H9 (cell line): ENCODE results near the gene SHROOM1. TPM values are rescaled to one million over a fixed set of nuclear protein-coding genes. Genes with fewer than 3 reads are reported as not detected.

Experiments
- DNase-seq: peaks from one replicate; pipeline ENCODE4 v3.0.0-alpha.2; 2017
- H2AFZ ChIP-seq: one replicate; pipeline ENCODE4 v1.6.1; 2013; ENCODE audit warnings: mild to moderate bottlenecking, low read length, control low read depth, moderate library complexity
- H2AK5ac ChIP-seq: 2 replicates; pipeline ENCODE4 v1.6.1; 2013; ENCODE audit warnings: low read length, control low read depth, mixed read lengths; ENCODE audit not compliant: insufficient read length
- H2BK120ac ChIP-seq: one replicate; pipeline ENCODE4 v1.6.1; 2013; ENCODE audit warnings: low read depth, mild to moderate bottlenecking, low read length, control low read depth, inconsistent platforms; ENCODE audit not compliant: poor library complexity, severe bottlenecking
- H2BK12ac ChIP-seq: 2 replicates; pipeline ENCODE4 v1.6.1; 2013; ENCODE audit warnings: low read length, control low read depth, mixed read lengths, low read depth; ENCODE audit not compliant: insufficient read length
- H2BK15ac ChIP-seq: 2 replicates; pipeline ENCODE4 v1.6.1; 2013; ENCODE audit warnings: low read depth, low read length, control low read depth
- H2BK20ac ChIP-seq: one replicate; pipeline ENCODE4 v1.6.1; 2013; ENCODE audit warnings: low read depth, mild to moderate bottlenecking, low read length, control low read depth, inconsistent platforms; ENCODE audit not compliant: poor library complexity, severe bottlenecking
- H2BK5ac ChIP-seq: 2 replicates; pipeline ENCODE4 v1.6.1; 2013; ENCODE audit warnings: low read length, control low read depth, mixed read lengths; ENCODE audit not compliant: insufficient read length
- H3K14ac ChIP-seq: 2 replicates; pipeline ENCODE4 v1.6.1; 2013; ENCODE audit warnings: low read length, control low read depth; ENCODE audit not compliant: insufficient read depth
- H3K18ac ChIP-seq: 2 replicates; pipeline ENCODE4 v1.6.1; 2013; ENCODE audit warnings: low read depth, mild to moderate bottlenecking, mixed read lengths, low read length, control low read depth; ENCODE audit not compliant: insufficient read length
- H3K23ac ChIP-seq: 2 replicates; pipeline ENCODE4 v1.6.1; 2013; ENCODE audit warnings: low read length, control low read depth, mixed read lengths, low read depth; ENCODE audit not compliant: insufficient read length
- H3K23me2 ChIP-seq: 2 replicates; pipeline ENCODE4 v1.6.1; 2013; ENCODE audit warnings: low read depth, mild to moderate bottlenecking, mixed read lengths, low read length, control low read depth; ENCODE audit not compliant: insufficient read length, poor library complexity, severe bottlenecking
- H3K27ac ChIP-seq: 2 replicates; pipeline ENCODE4 v1.5.1; 2013; ENCODE audit warnings: low read length, control low read depth, mixed read lengths, low read depth; ENCODE audit not compliant: insufficient read length
- H3K27me3 ChIP-seq: 2 replicates; pipeline ENCODE4 v1.6.1; 2013; ENCODE audit warnings: low read length, control low read depth, inconsistent platforms; ENCODE audit not compliant: insufficient read depth
- H3K4ac ChIP-seq: 2 replicates; pipeline ENCODE4 v1.6.1; 2013; ENCODE audit warnings: low read depth, mild to moderate bottlenecking, control low read depth, inconsistent platforms, low read length, moderate library complexity
- H3K4me1 ChIP-seq: 2 replicates; pipeline ENCODE4 v1.6.1; 2013; ENCODE audit warnings: low read length, control low read depth, inconsistent platforms; ENCODE audit not compliant: insufficient read depth
- H3K4me2 ChIP-seq: 2 replicates; pipeline ENCODE4 v1.6.1; 2013; ENCODE audit warnings: low read length, control low read depth, mixed read lengths; ENCODE audit not compliant: insufficient read length, insufficient read depth
- H3K56ac ChIP-seq: 2 replicates; pipeline ENCODE4 v1.6.1; 2013; ENCODE audit warnings: low read depth, mild to moderate bottlenecking, mixed read lengths, low read length, control low read depth; ENCODE audit not compliant: insufficient read length
- H3K79me1 ChIP-seq: 2 replicates; pipeline ENCODE4 v1.6.1; 2013; ENCODE audit warnings: low read depth, mild to moderate bottlenecking, moderate library complexity, low read length, control low read depth, inconsistent platforms; ENCODE audit not compliant: insufficient read depth, poor library complexity, severe bottlenecking
- H3K79me2 ChIP-seq: 2 replicates; pipeline ENCODE4 v1.6.1; 2013; ENCODE audit warnings: low read length, control low read depth, inconsistent platforms; ENCODE audit not compliant: insufficient read depth
- H3K9ac ChIP-seq: 2 replicates; pipeline ENCODE4 v1.6.1; 2013; ENCODE audit warnings: low read length, control low read depth, mixed read lengths; ENCODE audit not compliant: insufficient read length; ENCODE audit errors: extremely low read depth
- H3K9me3 ChIP-seq: one replicate; pipeline ENCODE4 v1.6.1; 2013; ENCODE audit warnings: low read depth, low read length, inconsistent platforms; ENCODE audit not compliant: control insufficient read depth
- H3T11ph ChIP-seq: one replicate; pipeline ENCODE4 v1.6.1; 2013; ENCODE audit warnings: mild to moderate bottlenecking, low read length, control low read depth, inconsistent platforms
- H4K20me1 ChIP-seq: one replicate; pipeline ENCODE4 v1.6.1; 2013; ENCODE audit not compliant: control insufficient read depth, insufficient read length, insufficient read depth
- H4K5ac ChIP-seq: 2 replicates; pipeline ENCODE4 v1.6.1; 2013; ENCODE audit warnings: low read depth, mild to moderate bottlenecking, mixed read lengths, low read length, control low read depth; ENCODE audit not compliant: insufficient read length
- H4K8ac ChIP-seq: replicated peaks from 2 replicates; pipeline ENCODE4 v1.6.1; 2013; ENCODE audit warnings: low read length, control low read depth, mixed read lengths, low read depth; ENCODE audit not compliant: insufficient read length
- H4K91ac ChIP-seq: 2 replicates; pipeline ENCODE4 v1.6.1; 2013; ENCODE audit warnings: low read depth, mild to moderate bottlenecking, moderate library complexity, mixed read lengths, low read length, control low read depth; ENCODE audit not compliant: insufficient read length
- H3K27ac Mint-ChIP-seq, 3 experiments: 2 replicates in 2 of 3; 3 replicates in 1 of 3; pipeline ENCODE4 v1.8.0; 2020 to 2021; ENCODE audit warnings: mixed read lengths in 3 of 3, mild to moderate bottlenecking in 1 of 3, moderate library complexity in 1 of 3
- H3K27me3 Mint-ChIP-seq: 2 replicates; pipeline ENCODE4 v1.8.0; 2021; ENCODE audit warnings: low read depth, mild to moderate bottlenecking, moderate library complexity, mixed read lengths
- H3K36me3 Mint-ChIP-seq, 3 experiments: 2 replicates in 2 of 3; 3 replicates in 1 of 3; pipeline ENCODE4 v1.8.0; 2020 to 2021; ENCODE audit warnings: low read depth in 3 of 3, mixed read lengths in 3 of 3; ENCODE audit not compliant: insufficient read depth in 1 of 3
- H3K4me1 Mint-ChIP-seq, 2 experiments: 2 replicates each; pipeline ENCODE4 v1.8.0; 2020; ENCODE audit warnings: mixed read lengths in 2 of 2
- H3K4me3 Mint-ChIP-seq, 2 experiments: 2 replicates in 1 of 2; 3 replicates in 1 of 2; pipeline ENCODE4 v1.8.0; 2020 to 2021; ENCODE audit warnings: mild to moderate bottlenecking in 2 of 2, mixed read lengths in 2 of 2, moderate library complexity in 1 of 2
- H3K9me3 Mint-ChIP-seq, 2 experiments: 2 replicates in 1 of 2; 3 replicates in 1 of 2; pipeline ENCODE4 v1.8.0; 2020; ENCODE audit warnings: mild to moderate bottlenecking in 2 of 2, mixed read lengths in 2 of 2, moderate library complexity in 1 of 2
- CTCF ChIP-seq: fragments of 200-600 bp; sonication (generic); conservative IDR thresholded peaks from 3 replicates; pipeline ENCODE4 v1.8.0; 2021; ENCODE audit warnings: antibody characterized with exemption, mild to moderate bottlenecking
- WGBS: extraction: QIAGEN DNeasy Blood & Tissue Kit; methylation state at CpG from one replicate; pipeline ENCODE4 v1.1.7; 2013; ENCODE audit warnings: missing lambda C conversion rate, low lambda C conversion rate, mixed read lengths; ENCODE audit not compliant: insufficient read length; ENCODE audit errors: extremely low coverage; 5-methylcytosine and 5-hydroxymethylcytosine counted together
- total RNA-seq: library from RNA; stranded (reverse); gene quantifications from 2 replicates; pipeline ENCODE4 v1.2.1, GENCODE V29; 2021

SHROOM1 gene
- total RNA-seq, 1 experiment from 2014 or later = 7.0 TPM

- Histone ChIP-seq H3K27me3 (no peaks in the 10 kb centered on the region), H3K9ac (peak overlapping the region; percentile 23), H3K18ac (peak overlapping the region; percentile 8), H3K4me2 (peak overlapping the region; percentile 28), H3K4me1 (peaks cover 5% of the 10 kb centered on the region; the same call in 1 of the 2 replicates), H4K20me1 (no peaks in the 10 kb centered on the region), H2BK12ac (no peak overlapping the region), H3K79me2 (peaks cover 3% of the 10 kb centered on the region; the same call in 1 of the 2 replicates), H2BK20ac (no peak overlapping the region), H3K9me3 (no peaks in the 10 kb centered on the region), H4K8ac (no peak overlapping the region), H3K14ac (peak overlapping the region; percentile 55; the same call in 1 of the 2 replicates), H3K27ac (no peak overlapping the region), H2BK120ac (no peak overlapping the region), H2BK5ac (no peak overlapping the region), H3K79me1 (no peaks in the 10 kb centered on the region), H4K5ac (no peak overlapping the region), H3K23ac (no peak overlapping the region), H3K4ac (no peak overlapping the region), H3K56ac (no peak overlapping the region), H3T11ph (no peak overlapping the region), H2BK15ac (no peak overlapping the region), H2AK5ac (no peak overlapping the region), H4K91ac (no peak overlapping the region), H2AFZ (no peak overlapping the region), H3K23me2 (peaks cover 9% of the 10 kb centered on the region)
- Mint-ChIP-seq H3K4me1 (peaks cover 27 to 30% of the 10 kb centered on the region in 2 experiments), H3K36me3 (peaks cover 15 to 29% (median 24%) of the 10 kb centered on the region in 3 experiments; a peak in 6 of 7 replicates), H3K9me3 (peaks cover 0 to 4% of the 10 kb centered on the region in 2 experiments; a peak in 1 of 5 replicates), H3K27ac (peak overlapping the region; percentile 100), H3K4me3 (peak overlapping the region; percentile 99), H3K27me3 (peaks cover 2% of the 10 kb centered on the region; the same call in 1 of the 2 replicates)
- no peak for DNase-seq
- TF ChIP-seq CTCF = no peak
- no CpG with 5 or more reads among the region's 30 CpGs for WGBS
These were observed 35.4 kb upstream of the SHROOM1 start for GRCh38 chr5:132865668-132866341.
